Activated T-helper 1 cell treated with anti-CD3 and anti-CD28 coated beads, Interleukin-2, amount 50 U/mL, for 16 hours (primary cell): ENCODE results near the gene EGLN2.
"Not testable (repeated sequence)": the region's sequence is repeated elsewhere in the genome, so short reads cannot be mapped to it uniquely, and the experiment has no call there.

Experiments
- DNase-seq, 2 donors: peaks; one replicate each; pipeline ENCODE4 v3.0.0-alpha.2; 2020; ENCODE audit warnings: low read depth in 1 of 2, low spot score in 1 of 2

EGLN2 gene

GRCh38 chr19:40798683-40799557 is at the start of gene EGLN2:
TSS of gene EGLN2 (plus strand) at chr19:40799191. CDS start at chr19:40800573, 1,382 bp downstream.
- peak; percentile 100 for DNase-seq

- DNase-seq, result peak; percentile 97 to 98
Measured at GRCh38 chr19:40750058-40750873, 48.7 kb upstream of the EGLN2 start, which contains the start of gene ACTMAP. TSS of gene ACTMAP (minus strand) at chr19:40750477. CDS start at chr19:40749803, 674 bp downstream.

DNA sequence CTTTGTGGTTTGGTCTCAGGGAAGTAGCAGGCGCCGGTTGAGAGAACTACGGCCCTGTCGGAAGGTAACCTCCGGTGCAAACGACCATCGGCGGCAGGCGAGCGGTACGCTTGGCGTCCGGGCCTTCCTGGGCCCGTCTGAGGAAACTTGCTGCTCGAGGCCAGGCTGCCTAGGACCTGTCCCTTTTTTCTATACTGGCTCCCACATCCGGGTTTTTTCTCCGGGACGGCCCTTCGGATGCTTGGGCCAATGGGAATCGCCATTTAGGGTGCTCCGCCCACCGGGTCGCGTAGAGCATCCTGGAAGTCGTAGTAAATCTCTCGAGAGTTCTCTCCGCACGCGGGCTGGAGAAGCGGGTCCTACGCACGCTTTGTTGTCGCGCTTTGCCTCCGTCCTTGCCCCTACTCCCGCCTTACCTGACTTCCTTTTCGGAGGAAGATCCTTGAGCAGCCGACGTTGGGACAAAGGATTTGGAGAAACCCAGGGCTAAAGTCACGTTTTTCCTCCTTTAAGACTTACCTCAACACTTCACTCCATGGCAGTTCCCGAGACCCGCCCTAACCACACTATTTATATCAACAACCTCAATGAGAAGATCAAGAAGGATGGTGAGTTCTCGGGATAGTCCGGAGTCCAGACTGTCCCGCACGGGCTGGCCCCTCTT is 48.0 kb upstream of the EGLN2 start, which contains the start of gene SNRPA:
SNRPA (plus strand) TSS at position 330 of the 664 bp plus-strand sequence; CDS start at position 536, 206 bp downstream.
- peak; percentile 91 to 92 for DNase-seq

GRCh38 chr19:40752257-40752781 is 46.7 kb upstream of the EGLN2 start:
- DNase-seq, result no peak

DNA sequence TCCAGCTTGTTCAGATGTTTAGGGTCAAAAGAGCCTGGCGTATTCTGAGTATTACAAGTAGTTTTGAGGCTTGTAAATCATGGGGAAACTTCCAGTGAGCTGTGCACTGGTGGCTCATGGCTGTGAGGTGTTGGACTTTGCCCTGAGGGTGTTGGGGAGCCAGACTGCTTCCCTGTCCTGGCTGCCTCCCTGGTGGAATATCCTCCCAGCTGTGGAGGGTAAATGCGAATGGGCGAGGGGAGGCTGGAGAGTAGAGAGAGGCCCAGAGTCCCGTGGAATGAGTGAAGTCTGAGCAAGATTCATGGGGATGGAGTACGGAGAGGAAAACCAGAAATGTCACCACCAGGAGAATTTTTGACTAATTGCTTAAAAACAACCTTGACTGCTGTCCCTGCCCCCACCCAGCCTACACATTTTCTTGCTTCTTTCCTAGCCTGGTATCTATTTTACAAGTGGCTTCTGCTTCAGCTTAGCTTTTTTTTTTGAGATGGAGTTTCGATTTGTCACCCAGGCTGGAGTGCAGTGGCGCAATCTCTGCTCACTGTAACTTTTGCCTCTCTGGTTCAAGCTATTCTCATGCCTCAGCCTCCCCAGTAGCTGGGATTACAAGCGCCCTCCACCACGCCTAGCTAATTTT is 44.3 kb upstream of the EGLN2 start:
- peak in 1 of 2 donors; percentile 27 for DNase-seq

DNA sequence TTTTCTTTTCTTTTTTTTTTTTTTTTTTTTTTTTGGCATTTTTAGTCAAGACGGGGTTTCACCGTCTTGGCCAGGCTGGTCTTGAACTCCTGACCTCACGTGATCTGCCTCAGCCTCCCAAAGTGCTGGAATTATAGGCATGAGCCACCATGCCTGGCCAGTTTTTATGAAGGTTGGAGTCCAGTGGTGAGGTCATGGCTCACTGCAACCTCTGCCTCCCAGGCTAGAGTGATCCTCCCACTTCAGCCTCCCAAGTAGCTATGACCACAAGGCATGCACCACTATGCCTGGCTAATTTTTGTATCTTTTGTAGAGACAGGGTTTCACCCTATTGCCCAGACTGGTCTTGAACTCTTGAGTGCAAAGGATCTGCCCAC is 43.8 kb upstream of the EGLN2 start:
- no peak for DNase-seq

DNA sequence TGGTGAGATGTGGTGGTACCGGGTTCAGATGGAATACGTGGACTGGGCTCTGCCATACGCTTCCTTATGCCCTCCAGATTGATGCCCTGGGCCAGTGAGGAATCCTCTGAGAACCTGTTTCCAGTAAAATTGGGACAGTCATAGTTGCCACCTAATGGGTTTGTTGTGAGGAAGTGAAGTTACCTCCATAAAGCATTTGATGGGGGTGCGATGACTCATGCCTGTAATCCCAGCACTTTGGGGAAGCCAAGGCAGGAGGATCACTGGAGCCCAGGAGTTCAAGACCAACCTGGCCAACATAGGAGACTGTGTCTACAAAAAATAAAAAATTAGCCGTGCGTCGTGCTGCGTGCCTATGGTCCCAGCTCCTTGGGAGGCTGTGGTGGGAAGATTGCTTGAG is 43.2 kb upstream of the EGLN2 start:
- DNase-seq, result no peak

- no peak for DNase-seq
Measured at GRCh38 chr19:40756502-40757110, 42.4 kb upstream of the EGLN2 start.

GRCh38 chr19:40758491-40758890 is 40.5 kb upstream of the EGLN2 start:
- DNase-seq, result no peak

DNA sequence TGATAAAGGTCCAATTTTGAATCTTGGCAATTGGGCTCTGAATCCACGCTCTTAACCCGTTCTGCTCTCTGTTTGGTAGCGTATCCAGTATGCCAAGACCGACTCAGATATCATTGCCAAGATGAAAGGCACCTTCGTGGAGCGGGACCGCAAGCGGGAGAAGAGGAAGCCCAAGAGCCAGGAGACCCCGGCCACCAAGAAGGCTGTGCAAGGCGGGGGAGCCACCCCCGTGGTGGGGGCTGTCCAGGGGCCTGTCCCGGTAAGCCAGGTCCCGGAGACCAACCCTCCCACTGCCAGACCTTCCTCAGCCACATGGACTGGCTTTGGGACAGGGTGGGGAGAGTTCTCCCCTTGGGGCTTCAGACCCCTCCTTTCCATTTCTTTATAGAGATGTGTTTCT is 39.6 kb upstream of the EGLN2 start:
- DNase-seq, result no peak

DNA sequence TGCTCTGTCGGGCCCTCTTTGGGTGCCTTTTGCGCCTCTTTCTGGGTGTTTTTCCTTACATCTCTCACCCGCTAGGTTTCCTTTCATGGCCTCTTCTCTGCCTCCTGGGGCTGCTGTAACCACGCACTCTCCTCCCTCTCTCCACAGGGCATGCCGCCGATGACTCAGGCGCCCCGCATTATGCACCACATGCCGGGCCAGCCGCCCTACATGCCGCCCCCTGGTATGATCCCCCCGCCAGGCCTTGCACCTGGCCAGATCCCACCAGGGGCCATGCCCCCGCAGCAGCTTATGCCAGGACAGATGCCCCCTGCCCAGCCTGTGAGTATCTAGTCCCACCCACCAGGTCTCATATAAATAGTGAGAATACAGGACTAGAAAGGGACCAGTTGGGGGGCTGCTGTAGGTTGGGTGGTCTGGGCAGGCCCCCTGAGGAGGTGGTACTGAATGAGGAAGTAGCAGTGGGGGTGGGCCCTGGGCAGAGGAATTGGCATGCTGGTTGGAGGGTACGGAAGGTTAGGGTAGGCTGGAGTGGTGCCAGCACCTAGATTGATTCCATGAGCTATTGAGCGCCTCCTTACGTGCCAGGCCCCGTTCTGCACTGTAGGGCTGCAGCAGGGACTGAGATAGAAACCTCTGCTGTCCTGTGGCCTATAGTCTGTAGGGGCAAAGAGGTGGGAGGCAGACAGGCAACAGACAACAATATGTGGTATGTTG is 36.1 kb upstream of the EGLN2 start:
- no peak for DNase-seq

GRCh38 chr19:40763526-40763925 is 35.5 kb upstream of the EGLN2 start:
- no peak for DNase-seq

DNA sequence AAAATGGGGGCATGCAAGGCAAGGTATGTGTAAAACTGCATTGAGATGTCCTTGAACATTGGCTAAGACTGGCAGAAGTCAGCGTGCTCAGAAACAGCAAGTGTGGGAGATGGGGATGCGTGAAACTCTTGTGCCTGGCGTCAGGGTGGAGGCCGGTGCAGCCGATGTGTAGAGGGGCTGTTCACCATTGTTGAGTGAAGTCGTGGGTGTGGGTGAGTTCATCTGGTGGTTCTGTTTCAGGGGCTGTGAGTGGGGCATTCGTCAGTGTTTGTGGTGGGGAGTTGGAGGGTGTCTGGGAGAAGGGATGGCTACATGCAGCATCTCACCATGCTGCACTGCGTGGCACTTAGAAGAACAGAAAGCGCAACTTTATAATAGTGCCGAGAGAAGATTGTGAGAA is 35.0 kb upstream of the EGLN2 start:
- no peak for DNase-seq

DNA sequence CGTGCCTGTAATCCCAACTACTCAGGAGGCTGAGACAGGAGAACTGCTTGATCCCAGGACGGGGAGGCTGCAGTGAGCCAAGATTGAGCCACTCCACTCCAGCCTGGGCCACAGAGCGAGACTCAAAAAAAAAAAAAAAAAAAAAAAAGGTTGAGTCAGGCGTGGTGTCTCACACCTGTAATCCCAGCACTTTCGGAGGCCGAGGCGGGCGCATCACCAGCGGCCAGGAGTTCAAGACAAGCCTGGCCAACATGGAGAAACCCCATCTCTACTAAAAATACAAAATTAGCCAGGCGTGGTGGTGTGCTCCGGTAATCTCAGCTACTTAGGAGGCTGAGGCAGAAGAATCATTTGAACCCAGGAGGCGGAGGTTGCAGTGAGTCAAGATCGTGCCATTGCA is 32.6 kb upstream of the EGLN2 start:
- DNase-seq, result not testable (repeated sequence)

DNA sequence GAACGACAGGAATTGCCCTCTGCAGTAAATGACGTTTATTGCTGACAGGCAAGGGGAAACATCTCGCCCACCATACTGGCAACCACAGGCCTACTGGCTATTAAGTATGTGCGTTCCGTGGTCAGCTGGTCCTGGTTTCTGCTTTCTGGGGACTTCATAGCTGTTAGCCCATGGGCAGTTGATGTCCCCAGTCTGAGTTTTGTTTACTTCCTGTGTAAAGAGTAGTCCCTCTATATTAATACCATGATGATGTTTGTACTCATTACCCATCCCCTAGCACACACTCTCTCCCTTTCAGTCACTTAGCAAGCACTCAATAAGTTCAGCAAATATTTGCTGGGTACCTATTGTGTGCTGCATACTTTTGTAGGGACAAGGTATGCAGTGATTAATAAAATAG is 30.1 kb upstream of the EGLN2 start:
- DNase-seq, result no peak

DNA sequence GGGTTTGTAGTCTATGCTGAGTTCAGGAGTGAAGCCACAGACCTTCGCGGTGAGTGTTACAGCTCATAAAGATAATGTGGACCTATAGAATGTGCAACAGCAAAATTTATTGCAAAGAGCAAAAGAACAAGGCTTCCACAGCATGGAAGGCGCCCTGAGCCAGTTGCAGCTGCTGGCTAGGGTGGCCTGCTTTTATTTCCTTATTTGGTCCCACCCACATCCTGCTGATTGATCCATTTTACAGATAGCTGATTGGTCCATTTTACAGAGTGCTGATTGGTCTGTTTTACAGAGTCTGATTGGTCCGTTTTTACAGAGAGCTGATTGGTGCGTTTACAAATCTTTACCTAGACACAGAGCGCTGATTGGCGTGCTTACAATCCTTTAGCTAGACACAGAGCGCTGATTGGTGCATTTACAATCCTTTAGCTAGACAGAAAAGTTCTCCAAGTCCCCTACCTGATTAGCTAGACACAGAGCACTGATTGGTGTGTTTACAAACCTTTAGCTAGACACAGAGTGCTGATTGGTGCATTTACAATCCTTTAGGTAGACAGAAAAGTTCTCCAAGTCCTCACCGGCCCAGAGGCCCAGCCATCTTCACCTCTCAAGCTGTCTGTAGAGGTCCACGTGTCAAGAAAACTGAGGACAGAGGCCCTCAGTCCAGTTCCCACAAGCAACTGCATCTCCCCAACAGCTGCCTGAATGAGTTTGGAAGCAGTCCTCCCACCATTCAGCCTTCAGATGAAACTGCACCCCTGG is 27.7 kb upstream of the EGLN2 start:
- not testable (repeated sequence) for DNase-seq

DNA sequence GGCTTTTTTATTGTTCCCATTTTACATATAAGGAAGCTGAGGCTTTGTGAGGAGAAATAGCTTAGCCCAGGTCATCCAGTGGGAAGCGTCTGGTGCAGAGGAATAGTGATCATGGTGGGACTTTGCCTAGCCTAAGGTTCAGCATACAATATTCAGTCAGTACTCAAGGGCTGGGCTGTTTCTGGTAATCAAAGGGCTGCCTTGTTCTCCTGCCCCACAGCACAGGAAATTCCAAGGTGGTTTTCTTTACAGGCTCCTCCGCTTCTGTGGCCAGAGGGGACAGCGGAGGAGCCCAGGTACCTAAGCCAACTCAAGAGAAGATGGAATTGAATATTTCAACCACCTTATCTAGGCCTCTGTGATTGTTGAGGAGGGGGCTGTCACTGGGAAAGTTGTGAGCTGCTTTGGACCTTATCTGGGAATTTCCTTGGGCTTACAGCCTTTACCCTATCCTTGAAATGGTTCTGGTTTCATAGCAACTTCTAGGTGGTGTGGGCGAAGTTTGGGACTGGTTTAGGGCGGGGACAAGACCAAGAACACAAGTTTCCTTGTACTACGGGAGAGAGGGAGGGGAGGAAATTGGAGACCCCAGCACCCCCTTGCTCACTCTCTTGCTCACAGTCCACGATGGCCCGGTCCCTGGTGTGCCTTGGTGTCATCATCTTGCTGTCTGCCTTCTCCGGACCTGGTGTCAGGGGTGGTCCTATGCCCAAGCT is 23.9 kb upstream of the EGLN2 start, which contains the start of gene MIA:
MIA (plus strand) TSS at position 606 of the 716 bp plus-strand sequence; CDS start at position 628, 22 bp downstream.
- DNase-seq, result no peak

DNA sequence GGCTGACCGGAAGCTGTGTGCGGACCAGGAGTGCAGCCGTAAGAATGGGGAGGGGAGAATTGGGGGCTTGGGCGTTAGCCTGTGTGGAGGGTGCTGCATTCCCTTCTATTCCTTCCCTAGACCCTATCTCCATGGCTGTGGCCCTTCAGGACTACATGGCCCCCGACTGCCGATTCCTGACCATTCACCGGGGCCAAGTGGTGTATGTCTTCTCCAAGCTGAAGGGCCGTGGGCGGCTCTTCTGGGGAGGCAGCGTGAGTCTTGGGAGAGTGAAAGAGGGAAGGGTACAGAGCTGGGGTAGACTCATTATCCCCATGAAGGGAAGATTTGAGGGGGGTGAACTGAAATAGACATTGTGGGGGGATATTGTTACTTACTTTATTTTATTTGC is 23.4 kb upstream of the EGLN2 start:
- no peak for DNase-seq
